OCI-M2 (cell line): ENCODE measurements around the gene TAS2R4.
"Not testable (repeated sequence)": the region's sequence is repeated elsewhere in the genome, so short reads cannot be mapped to it uniquely, and the experiment has no call there.

ENCODE experiments used
- DNase-seq: peaks from one replicate; lab custom pipeline; 2025; ENCODE audit not compliant: unreplicated experiment; lab: John Stamatoyannopoulos, UW

The TAS2R4 gene

DNA sequence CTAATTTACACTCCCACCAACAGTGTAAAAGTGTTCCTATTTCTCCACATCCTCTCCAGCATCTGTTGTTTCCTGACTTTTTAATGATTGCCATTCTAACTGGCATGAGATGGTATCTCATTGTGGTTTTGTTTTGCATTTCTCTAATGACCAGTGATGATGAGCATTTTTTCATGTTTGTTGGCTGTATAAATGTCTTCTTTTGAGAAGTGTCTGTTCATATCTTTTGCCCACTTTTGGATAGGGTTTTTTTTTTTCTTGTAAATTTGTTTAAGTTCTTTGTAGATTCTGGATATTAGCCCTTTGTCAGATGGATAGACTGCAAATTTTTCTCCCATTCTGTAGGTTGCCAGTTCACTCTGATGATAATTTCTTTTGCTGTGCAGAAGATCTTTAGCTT lies 46.0 kb downstream of the TAS2R4 start:
- not testable (repeated sequence) for DNase-seq
